Peyer's patch (tissue), 4 donors: ENCODE results near the gene DIP2A. TPM values are rescaled to one million over a fixed set of nuclear protein-coding genes. Genes with fewer than 3 reads are reported as not detected.
"Not testable (repeated sequence)": the region's sequence is repeated elsewhere in the genome, so short reads cannot be mapped to it uniquely, and the experiment has no call there.

ENCODE experiments used
- DNase-seq, 3 donors: peaks; one replicate each; pipeline ENCODE4 v3.0.0-alpha.2; 2017 to 2019
- H3K27ac ChIP-seq, 4 donors: fragments of 200-600 bp; sonication (generic); one replicate each; pipeline ENCODE4 v1.5.1; 2016 to 2019
- H3K27me3 ChIP-seq, 2 donors: fragments of 200-600 bp; sonication (generic); one replicate each; pipeline ENCODE4 v1.5.1; 2019
- H3K36me3 ChIP-seq, 3 donors: fragments of 200-600 bp; sonication (generic); one replicate each; pipeline ENCODE4 v1.5.1; 2016 to 2019
- H3K4me1 ChIP-seq, 4 donors: fragments of 200-600 bp; sonication (generic); one replicate each; pipeline ENCODE4 v1.5.1; 2016 to 2019
- H3K4me3 ChIP-seq, 4 donors: fragments of 200-600 bp; sonication (generic); 1 replicate in 3 of 4; 2 replicates in 1 of 4; pipeline ENCODE4 v1.5.1; 2016 to 2019; ENCODE audit warnings: mild to moderate bottlenecking in 1 of 4
- H3K9me3 ChIP-seq, 4 donors: fragments of 200-600 bp; sonication (generic); one replicate each; pipeline ENCODE4 v1.5.1; 2016 to 2019; ENCODE audit warnings: mild to moderate bottlenecking in 1 of 4
- POLR2A ChIP-seq, 2 donors: fragments of 450-650 bp; IDR thresholded peaks; one replicate each; pipeline ENCODE4 v1.5.1; 2017; ENCODE audit warnings: antibody characterized with exemption in 2 of 2, mild to moderate bottlenecking in 2 of 2, moderate library complexity in 2 of 2
- total RNA-seq, 4 donors: library from RNA; depleted of rRNA; stranded (reverse); fragments of >200 nt; gene quantifications; one replicate each; pipeline ENCODE4 v1.1.0, GENCODE V29; 2016
- TF ChIP-seq, protein P1 (sequence below), 6 experiments: fragments of 450-650 bp in 4 of 6; fragments of 200-600 bp in 2 of 6; sonication (generic) in 1 of 6; IDR thresholded peaks; one replicate each; pipeline ENCODE4 v1.5.1; 2017 to 2019; ENCODE audit warnings: antibody characterized with exemption in 6 of 6, mild to moderate bottlenecking in 3 of 6, moderate library complexity in 1 of 6

The DIP2A gene
- total RNA-seq, 4 donors from 2014 or later: 69.9 to 108 (median 85.3) TPM

DNA sequence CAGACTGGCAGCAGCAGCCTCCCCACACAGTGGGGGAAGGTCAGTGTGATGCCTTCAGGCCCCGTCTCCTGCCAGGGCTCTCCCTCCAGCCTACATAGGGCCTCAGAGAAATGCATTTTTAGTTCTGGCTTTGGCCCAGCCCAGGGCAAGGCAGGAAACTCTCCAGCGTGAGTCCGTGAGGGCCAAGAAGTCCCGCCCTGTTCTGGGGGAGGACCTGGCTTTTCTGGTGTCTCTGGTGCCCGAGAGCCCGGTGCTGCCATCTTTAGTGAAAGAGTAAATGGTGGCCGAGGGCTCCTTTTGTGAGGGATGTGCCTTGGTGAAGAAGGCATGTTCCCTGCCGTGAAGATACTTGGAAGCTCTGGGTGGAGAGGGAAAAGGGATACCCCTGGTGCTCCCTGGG lies 14.8 kb upstream of the DIP2A start:
- H3K4me1 ChIP-seq: peaks cover 0 to 8% (median 0%) of the 10 kb centered on the region in 4 donors
- peaks cover 0 to 45% (median 0%) of the 10 kb centered on the region in 3 donors for H3K36me3 ChIP-seq
- H3K4me3 ChIP-seq: no peak overlapping the region
- no peak for DNase-seq
- H3K27ac ChIP-seq: no peak overlapping the region
- peaks cover 0 to 3% (median 0%) of the 10 kb centered on the region in 4 donors for H3K9me3 ChIP-seq
- no peaks in the 10 kb centered on the region for H3K27me3 ChIP-seq
- TF ChIP-seq, protein P1, sequence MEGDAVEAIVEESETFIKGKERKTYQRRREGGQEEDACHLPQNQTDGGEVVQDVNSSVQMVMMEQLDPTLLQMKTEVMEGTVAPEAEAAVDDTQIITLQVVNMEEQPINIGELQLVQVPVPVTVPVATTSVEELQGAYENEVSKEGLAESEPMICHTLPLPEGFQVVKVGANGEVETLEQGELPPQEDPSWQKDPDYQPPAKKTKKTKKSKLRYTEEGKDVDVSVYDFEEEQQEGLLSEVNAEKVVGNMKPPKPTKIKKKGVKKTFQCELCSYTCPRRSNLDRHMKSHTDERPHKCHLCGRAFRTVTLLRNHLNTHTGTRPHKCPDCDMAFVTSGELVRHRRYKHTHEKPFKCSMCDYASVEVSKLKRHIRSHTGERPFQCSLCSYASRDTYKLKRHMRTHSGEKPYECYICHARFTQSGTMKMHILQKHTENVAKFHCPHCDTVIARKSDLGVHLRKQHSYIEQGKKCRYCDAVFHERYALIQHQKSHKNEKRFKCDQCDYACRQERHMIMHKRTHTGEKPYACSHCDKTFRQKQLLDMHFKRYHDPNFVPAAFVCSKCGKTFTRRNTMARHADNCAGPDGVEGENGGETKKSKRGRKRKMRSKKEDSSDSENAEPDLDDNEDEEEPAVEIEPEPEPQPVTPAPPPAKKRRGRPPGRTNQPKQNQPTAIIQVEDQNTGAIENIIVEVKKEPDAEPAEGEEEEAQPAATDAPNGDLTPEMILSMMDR (IDR thresholded peaks at IDR 0.05): no peak
- TF ChIP-seq POLR2A (IDR thresholded peaks at IDR 0.05): no peak

DNA sequence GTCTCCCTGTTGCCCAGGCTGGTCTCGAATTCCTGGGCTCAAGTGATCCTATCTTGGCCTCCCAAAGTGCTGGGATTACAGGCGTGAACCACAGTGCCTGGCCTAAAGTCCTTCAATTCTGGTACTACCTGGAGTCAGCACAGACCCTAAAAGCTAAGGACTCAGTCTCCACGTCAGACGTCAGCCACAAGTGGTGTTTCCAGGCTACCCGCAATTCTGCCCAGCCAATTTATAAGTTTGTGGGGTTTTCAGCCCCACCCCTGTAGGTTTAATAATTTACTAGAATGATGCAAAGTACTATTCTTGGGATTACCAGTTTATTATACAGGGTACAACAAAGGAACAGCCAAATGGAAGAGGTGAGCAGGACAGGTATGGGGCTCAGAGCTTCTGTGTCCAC lies 10.6 kb upstream of the DIP2A start:
- H3K4me1 ChIP-seq: peaks cover 0 to 8% (median 0%) of the 10 kb centered on the region in 4 donors

DNA sequence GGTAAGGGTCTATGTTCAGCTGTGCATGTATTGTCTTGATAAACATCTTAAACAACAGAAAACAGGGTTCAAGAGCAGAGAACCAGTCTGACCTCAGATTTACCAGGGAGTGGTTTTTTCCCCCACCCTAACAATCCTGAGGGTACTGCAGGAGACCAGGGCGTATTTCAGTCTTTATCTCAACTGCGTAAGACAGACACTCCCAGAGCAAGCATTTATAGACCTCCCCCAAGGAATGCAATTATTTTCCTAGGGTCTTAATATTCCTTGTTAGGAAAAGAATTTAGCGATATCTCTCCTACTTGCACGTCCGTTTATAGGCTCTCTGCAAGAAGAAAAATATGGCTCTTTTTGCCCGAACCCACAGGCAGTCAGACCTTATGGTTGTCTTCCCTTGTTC lies 9.8 kb upstream of the DIP2A start:
- DNase-seq, H3K36me3 ChIP-seq, H3K27me3 ChIP-seq, H3K4me1 ChIP-seq, H3K9me3 ChIP-seq, H3K4me3 ChIP-seq: not testable (repeated sequence)
- H3K27ac ChIP-seq: peak overlapping the region in 3 of 4 donors; percentile 40 to 55 (median 48)

More for the DNA sequence above, 10.6 kb upstream of the DIP2A start:
- Histone ChIP-seq H3K27me3 (no peaks in the 10 kb centered on the region), H3K4me3 (no peak overlapping the region), H3K36me3 (peaks cover 0 to 11% (median 0%) of the 10 kb centered on the region in 3 donors), H3K9me3 (peaks cover 0 to 3% (median 0%) of the 10 kb centered on the region in 4 donors), H3K27ac (peak overlapping the region in 3 of 4 donors; percentile 40 to 55 (median 48))
- DNase-seq: no peak
- TF ChIP-seq, protein P1 (IDR thresholded peaks at IDR 0.05): no peak
- no peak for TF ChIP-seq POLR2A (IDR thresholded peaks at IDR 0.05)

DNA sequence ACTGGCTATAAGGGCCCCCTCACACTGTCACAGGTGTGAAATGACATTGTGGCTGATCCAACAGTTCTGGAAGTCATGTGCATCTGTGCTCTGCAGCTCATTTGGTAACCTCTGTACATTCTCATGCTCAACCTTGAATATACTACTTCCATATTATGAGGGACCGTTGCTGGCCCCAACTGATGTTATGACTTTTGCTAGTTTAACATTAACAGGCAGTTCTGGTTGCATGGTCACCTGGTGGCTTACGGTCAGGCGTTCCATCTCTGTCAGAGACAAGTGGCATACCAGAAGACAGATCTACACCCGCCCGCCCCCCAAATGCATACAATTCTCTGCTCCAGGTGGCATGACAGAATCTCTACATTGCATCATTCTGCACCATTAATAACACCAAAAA lies 6.0 kb upstream of the DIP2A start:
- Histone ChIP-seq H3K9me3 (peaks cover 0 to 3% (median 0%) of the 10 kb centered on the region in 4 donors), H3K27me3 (no peaks in the 10 kb centered on the region), H3K27ac (no peak overlapping the region), H3K4me3 (no peak overlapping the region), H3K4me1 (peaks cover 0 to 25% (median 5%) of the 10 kb centered on the region in 4 donors), H3K36me3 (no peaks in the 10 kb centered on the region)
- no peak for TF ChIP-seq POLR2A (IDR thresholded peaks at IDR 0.05)
- TF ChIP-seq, protein P1 (IDR thresholded peaks at IDR 0.05): no peak
- no peak for DNase-seq

DNA sequence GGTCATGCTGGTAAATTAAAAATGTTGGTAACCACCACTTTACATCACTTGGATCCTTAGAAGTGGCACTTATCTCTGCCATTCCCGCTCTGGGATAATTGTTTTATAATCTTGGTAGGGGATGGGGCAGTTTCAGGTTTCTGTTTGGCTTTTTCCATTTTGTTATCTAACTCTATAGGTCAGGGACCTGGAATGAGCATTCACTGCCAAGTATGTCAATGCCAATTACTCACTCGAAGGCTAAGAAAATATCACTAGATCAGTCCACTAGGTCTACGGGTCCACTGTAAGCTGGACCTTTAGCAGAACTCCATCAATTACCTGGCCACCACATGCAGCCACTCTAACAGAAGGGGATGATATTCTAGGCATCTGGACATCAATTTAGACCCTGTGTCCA lies 4.5 kb upstream of the DIP2A start:
- Histone ChIP-seq H3K4me1 (peaks cover 0 to 21% (median 6%) of the 10 kb centered on the region in 4 donors), H3K27me3 (no peaks in the 10 kb centered on the region), H3K9me3 (no peaks in the 10 kb centered on the region), H3K4me3 (no peak overlapping the region), H3K27ac (no peak overlapping the region), H3K36me3 (no peaks in the 10 kb centered on the region)
- DNase-seq: no peak
- TF ChIP-seq, protein P1 (IDR thresholded peaks at IDR 0.05): no peak
- no peak for TF ChIP-seq POLR2A (IDR thresholded peaks at IDR 0.05)

DNA sequence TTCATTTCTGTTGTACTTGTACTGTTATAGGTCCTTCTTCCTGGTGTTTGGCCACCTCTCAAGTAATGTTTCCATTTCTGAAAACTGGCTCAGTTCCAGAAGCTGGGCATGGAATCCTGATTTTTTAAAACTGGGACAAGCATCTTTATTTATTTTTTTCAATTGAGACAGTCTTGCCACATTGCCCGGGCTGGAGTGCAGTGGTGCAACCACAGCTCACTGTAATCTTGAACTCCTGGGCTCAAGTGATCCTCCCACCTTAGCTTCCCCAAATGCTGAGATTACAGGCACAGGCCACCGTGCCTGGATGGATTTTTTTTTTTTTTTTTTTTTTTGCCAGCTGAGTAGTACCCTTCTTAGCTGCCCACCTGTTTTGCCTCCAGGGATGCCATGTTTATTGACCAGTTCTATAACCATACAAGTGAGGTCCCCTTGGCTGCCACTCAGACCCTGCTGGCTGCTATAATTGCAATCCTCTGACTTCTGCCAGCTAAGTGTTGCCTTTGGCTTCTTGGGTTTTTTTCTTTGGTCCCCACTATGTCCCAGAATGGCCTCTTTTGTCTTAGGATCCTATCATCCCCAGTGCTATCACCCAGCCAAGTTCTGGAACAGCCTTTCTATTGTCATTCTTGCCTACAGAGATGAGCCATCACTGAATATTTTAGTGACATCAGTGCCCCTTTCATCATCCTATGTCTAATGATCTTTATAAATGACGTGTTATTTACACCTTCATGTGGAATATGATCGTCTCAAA lies 3.9 kb upstream of the DIP2A start:
- TF ChIP-seq, protein P1 (IDR thresholded peaks at IDR 0.05): no peak
- no peak for TF ChIP-seq POLR2A (IDR thresholded peaks at IDR 0.05)
- Histone ChIP-seq H3K9me3 (no peaks in the 10 kb centered on the region), H3K27ac (peak overlapping the region in 1 of 4 donors; percentile 8), H3K36me3 (no peaks in the 10 kb centered on the region), H3K4me3 (no peak overlapping the region), H3K4me1 (peaks cover 0 to 26% (median 6%) of the 10 kb centered on the region in 4 donors), H3K27me3 (no peaks in the 10 kb centered on the region)
- DNase-seq: no peak
